ENCODE data around the gene IL6R.

Gene IL6R

DNA sequence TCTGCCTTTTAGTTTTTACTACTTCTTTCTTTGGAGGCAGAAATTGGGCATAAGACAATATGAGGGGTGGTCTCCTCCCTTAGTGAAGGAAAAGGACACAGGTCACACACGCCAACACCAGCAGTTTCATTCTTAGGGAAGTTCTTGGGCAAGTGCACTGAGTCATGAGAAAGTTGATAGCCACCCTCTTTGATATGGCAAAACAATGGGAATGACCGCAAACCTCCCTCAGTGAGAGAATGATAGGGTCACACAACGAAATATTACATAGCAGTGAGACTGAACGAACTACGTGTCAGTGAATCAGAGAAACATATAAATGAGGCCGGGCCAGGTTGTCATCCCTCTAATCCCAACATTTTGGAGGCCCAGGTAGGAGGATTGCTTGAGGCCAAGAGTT is 20.0 kb downstream of the IL6R start:
- DNase-seq (ENCODE audit: low read depth) = no peak

DNA sequence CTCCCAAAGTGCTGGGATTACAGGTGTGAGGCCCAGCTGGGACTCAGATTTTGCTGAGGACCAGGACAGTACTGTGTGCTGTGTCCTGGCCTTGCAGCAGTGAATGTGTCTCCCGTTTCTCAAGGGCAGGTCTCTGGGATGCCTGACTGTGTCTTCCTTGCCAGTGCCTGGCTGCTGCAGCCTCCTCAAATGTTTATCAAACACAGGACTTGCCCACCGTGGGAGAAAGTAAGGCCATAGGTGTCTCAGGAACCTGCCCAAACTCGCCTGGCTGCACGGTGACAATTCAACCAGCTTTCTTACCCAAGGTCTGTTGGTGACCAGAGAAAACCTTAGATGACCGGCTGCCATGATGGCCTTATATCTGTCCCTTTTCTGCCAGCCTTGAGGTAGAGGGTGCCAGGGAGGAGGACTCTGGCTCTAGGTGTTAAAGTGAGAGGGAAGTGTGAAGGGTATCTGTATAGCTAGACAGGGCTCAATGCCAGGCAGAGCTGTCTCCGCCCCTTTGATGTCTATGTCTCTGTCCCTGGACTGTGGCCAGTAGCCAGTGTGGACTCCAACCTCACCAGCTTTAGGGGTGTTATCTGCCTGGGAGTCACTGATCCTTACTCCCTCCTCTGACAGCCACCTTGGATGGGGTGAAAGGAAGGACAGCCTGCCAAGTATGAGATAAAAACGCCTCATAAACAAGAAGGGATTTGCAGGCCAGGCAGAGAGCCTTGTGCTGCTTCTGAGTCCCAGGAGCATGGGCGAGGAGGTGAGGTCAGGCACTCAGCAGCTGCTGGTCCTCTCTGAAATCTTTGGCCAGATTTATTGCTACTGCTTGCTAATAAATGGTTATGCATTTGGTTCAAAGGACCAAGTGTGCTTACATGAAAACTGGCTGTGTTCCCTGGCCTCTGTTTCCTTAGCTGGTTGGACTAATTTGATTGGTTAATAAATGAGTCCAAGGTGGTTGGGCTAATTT is 22.3 kb downstream of the IL6R start:
- DNase-seq (ENCODE audit: low read depth) = no peak

DNA sequence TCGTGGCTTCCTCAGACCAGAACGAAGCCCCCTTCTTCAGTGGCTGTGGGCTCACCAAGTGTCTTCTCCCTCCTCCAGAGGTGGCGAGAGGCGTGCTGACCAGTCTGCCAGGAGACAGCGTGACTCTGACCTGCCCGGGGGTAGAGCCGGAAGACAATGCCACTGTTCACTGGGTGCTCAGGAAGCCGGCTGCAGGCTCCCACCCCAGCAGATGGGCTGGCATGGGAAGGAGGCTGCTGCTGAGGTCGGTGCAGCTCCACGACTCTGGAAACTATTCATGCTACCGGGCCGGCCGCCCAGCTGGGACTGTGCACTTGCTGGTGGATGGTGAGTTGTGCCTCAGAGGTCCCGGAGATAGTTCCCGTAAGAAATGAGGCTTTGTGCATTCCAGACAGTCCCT is 24.0 kb downstream of the IL6R start:
- DNase-seq (ENCODE audit: low read depth) = no peak

GRCh38 chr1:154429841-154430611 is 24.9 kb downstream of the IL6R start:
- no peak for DNase-seq (ENCODE audit: low read depth)

- DNase-seq (ENCODE audit: low read depth) = no peak
Observed at GRCh38 chr1:154430903-154431302, 25.8 kb downstream of the IL6R start.

DNA sequence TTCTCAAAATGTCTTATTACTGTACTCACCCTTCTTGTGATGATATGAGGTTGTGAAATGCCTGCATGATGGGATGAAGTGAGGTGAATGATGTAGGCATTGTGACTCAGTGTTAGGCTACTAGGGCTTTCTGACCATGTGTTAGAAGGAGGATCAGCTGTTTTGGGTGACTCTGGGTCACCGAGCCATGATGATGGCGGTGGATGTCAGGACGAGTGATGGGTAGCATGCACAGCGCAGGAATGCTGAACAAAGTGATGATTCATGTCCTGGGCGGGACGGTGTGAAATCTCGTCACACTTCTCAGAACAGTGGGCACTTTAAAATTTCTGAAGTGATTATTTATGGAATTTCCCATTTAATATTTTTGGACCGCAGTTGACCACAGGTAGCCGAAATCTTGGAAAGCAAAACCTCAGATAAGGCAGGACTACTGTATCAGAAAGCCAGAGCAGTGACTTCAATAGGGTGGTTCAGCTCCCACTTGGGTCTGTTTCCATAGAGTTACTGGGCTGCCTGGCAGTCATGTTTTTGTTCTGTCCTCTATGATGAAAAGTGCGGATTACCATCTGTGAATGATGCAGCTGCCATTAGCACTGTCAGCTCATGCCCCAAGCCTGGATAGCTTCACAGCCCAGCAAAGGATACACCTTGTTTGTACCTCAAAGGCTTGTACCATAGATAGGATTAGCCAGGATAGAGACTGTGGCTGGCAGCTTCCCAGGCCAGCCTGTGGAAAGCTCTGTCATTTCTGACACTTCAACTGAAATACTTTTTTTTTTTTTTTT is 26.6 kb downstream of the IL6R start:
- no peak for DNase-seq (ENCODE audit: low read depth)

DNA sequence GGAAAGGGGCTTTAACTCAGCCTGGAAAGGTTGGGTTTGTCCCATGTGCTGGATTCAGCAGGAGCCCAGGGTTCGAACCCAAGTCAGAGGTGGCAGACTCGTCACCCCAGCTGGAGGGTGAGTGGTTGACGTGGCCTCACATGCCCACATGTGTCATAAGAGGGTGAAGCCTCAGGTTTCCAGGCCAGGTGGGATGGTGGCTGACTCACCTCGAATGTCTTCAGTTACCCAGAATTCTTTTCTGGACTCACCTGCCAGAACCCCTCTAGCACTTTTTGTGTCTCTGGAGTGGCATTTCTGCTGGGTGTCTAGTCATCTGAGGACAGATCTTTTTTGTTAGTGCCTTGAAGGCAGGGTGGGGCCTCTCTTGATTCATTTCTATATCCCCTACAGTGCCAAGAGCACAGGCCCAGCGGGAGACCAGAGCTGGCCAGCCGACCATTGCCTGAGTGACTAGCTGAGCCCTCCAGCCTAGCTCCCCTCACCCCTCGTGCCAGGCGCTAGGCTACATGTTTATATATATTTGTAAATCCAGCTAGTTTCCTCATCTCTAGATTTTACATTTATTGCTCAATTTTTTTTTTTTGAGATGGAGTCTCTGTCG is 28.1 kb downstream of the IL6R start:
- no peak for DNase-seq (ENCODE audit: low read depth)

GRCh38 chr1:154434346-154435085 is 29.4 kb downstream of the IL6R start:
- DNase-seq (ENCODE audit: low read depth) = no peak

DNA sequence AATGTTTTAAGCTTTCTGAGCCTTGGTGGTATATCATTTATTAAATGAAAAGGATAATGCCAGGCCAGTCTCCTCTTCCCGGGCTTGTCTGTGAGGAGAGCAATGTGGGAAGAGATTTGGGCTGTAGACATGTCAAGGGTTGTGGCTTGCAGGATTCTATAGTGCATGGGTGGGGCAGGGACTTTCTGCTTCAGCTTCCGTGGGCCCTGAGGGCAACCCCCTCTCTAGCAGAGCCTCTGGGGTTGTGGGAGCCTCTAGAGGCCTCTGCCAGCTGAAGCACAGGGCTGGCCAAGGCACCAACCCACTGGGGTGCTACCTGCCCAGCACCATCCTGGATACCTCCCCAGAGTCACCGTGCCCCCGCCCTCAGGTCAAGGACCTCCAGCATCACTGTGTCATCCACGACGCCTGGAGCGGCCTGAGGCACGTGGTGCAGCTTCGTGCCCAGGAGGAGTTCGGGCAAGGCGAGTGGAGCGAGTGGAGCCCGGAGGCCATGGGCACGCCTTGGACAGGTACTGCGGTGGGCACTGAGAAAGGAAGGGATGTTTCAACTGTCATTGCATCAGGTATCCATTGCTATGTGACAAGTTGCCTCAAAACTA is 30.6 kb downstream of the IL6R start:
- no peak for DNase-seq (ENCODE audit: low read depth)

- no peak for DNase-seq (ENCODE audit: low read depth)
Observed at GRCh38 chr1:154436433-154436832, 31.3 kb downstream of the IL6R start.

DNA sequence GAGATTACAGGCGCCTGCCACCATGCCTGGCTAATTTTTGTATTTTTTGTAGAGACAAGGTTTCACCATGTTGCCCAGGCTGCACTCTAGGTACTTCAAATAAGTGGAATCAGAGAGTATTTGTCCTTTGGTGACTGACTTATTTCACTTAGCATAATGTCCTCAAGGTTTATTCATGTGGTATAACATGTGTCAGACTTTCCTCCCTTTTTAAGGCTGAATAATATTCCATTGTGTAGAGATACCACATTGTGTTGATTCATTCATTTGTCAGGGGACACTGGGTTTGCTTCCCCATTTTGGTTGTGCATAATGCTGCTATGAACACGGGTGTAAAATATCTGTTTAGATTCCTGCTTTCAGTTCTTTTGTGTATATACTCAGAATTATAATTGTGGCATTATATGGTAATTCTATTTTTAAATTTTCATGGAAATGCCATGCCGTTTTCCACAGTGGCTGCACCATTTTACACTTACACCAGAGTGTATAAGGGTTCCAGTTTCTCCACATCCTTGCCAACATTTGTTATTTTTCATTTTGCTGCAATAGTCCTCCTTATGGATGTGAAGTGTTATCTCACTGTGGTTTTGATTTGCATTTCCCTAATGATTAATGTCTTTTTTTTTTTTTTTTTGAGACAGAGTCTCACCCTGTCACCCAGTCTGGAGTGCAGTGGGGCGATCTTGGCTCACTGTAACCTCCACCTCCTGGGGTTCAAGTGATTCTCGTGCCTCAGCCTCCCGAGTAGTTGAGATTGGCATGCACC is 35.1 kb downstream of the IL6R start:
- no peak for DNase-seq (ENCODE audit: low read depth)

DNA sequence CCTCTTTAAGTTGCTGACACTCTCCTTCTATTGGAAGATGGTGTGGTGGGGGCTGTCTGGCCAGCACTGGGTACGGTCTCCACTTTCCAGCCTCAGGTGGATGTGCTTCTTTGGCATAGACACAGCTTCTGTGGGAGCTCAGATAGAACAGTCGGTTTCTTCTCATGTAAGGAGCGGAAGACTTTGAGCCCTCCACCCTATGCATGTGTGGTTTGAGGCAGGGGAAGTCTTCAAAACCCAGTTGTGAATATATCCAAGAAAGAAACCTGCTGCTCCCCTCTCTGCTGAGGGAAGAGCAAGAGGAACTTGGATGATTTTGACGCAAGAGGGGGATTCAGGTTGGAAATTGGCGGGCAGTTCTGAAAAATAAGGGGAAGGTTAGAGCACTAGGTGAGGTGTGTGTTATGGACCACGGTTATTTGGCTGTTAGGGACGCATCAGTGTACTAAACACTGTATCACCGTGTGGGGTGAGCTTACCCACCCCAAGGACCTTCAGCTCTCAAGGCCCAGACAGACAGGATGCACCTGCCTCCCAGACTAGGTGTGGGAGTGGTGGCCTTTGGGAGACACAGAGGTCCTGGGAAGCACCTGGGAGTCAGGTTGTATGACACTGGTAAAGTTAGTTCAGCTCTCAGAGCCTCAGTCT is 36.2 kb downstream of the IL6R start:
- no peak for DNase-seq (ENCODE audit: low read depth)

GRCh38 chr1:154442006-154442740 is 37.0 kb downstream of the IL6R start:
- no peak for DNase-seq (ENCODE audit: low read depth)

DNA sequence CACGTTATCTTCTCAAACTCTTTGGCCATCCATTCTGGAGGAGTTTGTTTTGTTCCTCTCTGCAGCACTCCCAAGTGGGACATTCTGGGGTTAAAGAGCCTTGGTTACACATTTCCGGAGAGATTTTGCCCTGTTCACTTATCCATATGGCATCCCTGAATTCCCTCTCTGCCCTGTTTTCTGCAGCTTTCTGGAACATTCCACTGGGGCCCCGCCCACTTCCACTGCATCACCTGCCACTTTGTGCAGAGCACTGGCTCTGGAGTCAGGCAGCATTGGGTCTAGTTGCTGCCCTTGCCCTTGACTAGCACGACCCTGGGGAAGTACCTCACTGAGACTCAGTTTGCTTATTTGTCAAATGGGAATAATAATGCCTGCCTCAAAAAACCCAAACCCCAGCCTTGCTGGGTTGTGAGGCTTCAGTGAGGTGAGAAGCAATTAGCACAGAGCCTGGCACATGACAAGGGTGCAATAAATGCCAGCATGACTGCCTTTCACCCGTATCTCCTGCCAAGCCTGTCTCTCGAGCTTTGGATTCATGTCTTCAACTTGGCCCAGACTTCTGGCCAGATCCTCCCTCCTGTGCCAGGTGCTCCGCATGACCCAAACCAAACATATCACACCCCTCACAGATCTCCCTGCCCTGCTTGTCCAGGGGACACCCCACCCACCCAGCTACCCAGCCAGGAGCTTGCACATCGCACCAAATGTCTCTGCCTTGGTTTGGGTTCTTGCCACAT is 38.3 kb downstream of the IL6R start:
- no peak for DNase-seq (ENCODE audit: low read depth)

- DNase-seq (ENCODE audit: low read depth) = no peak
Observed at GRCh38 chr1:154445040-154445472, 39.9 kb downstream of the IL6R start.

DNA sequence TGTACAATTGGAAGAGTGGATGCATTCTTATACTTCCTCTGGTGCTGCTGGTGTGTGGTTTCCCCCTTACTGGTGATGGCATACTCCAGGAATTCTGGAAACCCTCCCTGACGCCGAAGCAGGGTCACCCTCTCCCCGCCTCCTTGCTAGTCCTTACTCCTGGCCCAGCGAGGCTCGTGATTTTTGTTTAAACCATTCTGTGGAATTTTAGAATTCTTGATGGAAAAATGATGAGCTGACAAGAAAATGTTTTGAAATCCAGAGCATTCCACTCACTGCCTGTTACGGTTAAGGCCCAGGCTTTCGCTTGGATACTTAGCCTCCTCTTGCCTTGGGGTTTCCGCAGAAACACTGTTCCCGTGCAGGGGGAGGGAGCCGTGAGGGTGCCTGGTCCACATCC is 41.1 kb downstream of the IL6R start:
- no peak for DNase-seq (ENCODE audit: low read depth)

DNA sequence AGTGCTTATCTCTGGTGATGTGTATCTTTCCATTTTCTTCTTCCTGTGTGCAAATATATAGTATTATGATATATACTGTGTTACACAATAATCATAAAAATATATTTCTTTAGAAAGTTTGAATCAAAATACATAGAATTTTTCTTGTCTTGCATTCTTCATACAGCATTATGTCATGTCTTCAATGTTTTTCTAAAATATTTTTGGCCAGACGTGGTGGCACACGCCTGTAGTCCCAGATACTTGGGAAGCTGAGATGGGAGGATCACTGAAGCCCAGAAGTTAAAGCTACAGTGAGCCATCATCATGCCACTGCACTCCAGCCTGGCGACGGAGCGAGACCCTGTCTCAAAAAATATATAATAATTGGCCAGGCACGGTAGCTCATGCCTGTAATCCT is 41.6 kb downstream of the IL6R start:
- no peak for DNase-seq (ENCODE audit: low read depth)

- no peak for DNase-seq (ENCODE audit: low read depth)
Observed at GRCh38 chr1:154448331-154448811, 43.2 kb downstream of the IL6R start.
